GM19324 (cell line): ENCODE measurements around the gene EDDM13.
"Not testable (repeated sequence)": the region's sequence is repeated elsewhere in the genome, so short reads cannot be mapped to it uniquely, and the experiment has no call there.

Experiments
- ATAC-seq: cut with Tn5 transposase; IDR thresholded peaks from one replicate; pipeline ENCODE4 v1.9.1; 2021; ENCODE audit warnings: mild to moderate bottlenecking, moderate library complexity; ENCODE audit not compliant: unreplicated experiment, low FRiP score

EDDM13 gene

GRCh38 chr19:56319991-56320390 lies 47.4 kb downstream of the EDDM13 start:
- no peak for ATAC-seq

DNA sequence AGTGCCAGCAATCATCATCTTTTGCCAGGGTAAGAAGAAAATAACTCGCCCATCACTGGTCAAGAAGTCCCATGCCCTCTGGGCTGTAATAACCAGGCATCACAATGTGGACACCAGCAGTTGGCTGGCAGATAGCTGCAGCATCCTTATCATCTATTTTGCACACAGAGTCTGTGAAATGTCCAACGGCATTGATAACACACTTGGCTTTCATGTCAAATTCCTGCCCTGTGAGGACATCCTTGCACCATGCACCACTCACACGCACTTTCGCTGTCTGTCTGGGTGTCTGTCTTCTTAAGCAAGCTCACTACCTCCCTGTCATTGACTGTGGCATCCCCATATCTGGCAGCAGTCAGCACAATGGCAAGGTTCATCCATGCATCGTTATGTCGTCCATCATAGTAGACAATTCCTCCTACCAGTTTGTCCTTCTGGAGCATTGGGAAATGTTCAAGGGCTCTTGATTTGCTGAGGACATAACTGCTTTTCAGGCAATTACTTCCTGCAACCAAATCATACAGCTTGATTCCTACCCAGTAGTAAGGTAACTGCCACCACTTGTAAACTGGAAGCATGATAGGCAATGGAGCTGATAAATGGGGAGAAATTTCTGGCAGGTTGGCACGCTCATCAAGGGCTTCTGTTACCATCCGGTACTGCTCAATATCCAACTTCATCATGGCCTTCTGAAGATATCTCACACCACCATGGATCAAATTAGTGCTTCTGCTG lies 48.9 kb downstream of the EDDM13 start:
- ATAC-seq, result no peak

DNA sequence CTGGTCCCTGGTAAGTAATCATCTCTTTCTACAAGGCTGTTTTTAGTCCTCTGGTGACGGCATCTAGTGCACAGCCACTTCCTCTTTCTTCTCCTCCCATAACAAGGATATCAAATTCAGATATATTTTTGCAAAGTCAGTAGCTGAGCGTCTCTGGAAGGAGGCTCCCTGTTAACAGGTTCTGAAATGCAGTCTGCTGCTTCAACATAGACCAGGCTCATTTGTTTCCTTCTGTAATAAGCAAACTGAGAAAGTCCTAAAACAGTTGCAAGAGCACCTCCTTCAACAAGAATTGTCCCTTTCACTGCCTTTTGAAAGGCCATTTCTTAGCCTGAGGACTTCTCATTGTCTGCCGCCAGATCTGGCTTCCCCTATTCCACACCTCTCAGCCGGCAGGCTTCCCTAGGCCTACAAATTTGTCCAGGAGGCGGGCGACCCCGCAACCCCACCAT lies 49.5 kb downstream of the EDDM13 start:
- no peak for ATAC-seq

DNA sequence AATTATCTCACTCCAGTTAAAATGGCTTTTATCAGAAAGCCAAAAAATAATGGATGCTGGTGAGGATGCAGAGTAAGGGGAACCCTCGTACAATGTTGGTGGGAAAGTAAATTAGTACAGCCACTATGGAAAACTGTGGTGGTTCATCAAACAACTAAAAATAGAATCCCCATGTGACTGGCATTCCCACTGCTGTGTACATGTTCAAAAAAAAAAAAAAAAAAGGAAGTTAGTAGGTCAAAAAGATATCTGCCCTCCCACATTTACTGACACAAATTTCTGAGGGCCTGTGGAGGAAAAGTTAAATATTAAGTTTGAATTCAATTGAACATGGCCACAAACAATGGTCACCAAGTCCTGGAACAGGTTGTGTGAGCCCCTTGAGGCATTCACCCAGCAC lies 51.9 kb downstream of the EDDM13 start:
- ATAC-seq, result no peak

GRCh38 chr19:56332695-56333094 lies 60.1 kb downstream of the EDDM13 start:
- ATAC-seq, result no peak

DNA sequence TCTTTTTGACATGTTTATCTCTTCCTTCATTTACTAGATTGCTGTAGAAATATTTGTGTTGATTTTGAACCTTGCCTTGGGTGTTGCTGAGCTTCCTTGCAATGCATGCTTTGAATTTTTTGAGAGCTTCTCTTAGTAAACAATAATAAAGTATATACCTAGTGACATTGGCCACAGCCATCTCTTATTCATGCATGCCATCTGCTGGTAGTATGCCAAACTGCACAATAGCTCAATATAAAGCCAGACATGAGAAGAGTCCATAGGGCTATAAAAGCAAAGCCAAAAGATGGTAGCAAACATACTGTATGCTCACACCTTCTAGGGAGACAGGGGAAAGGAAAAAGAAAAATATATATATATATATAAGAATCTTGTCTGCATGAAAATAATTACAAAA lies 61.0 kb downstream of the EDDM13 start:
- no peak for ATAC-seq

DNA sequence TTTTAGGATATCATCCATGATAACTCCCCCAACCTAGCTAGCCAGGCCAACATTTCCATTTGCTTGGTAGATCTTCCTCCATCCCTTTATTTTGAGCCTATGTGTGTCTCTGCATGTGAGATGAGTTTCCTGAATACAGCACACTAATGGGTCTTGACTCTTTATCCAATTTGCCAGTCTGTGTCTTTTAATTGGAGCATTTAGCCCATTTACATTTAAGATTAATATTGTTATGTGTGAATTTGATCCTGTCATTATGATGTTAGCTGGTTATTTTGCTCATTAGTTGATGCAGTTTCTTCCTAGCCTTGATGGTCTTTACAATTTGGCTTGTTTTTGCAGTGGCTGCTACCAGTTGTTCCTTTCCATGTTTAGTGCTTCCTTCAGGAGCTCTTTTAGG lies 62.8 kb downstream of the EDDM13 start:
- not testable (repeated sequence) for ATAC-seq

- not testable (repeated sequence) for ATAC-seq
These were observed 64.5 kb downstream of the EDDM13 start for GRCh38 chr19:56337077-56337476.

- ATAC-seq, result not testable (repeated sequence)
These were observed 66.5 kb downstream of the EDDM13 start for GRCh38 chr19:56339031-56339430.

DNA sequence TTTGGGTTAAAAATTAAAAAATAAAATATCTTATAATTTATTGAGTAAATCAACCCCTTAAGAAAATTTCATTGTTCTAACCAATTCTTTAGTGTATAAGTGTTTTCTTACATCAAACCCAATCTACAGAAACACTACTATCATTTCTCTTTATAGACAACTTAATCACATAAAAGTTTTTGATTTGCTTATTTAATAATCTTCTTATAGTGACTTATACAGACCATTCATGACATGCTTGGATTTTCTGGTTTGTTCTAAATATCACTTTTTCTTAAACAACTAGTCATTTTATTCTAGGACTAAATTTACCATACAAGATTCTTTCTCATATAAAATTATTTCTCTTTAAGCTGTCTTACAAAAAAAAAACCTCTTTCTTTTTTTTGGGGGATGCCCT lies 69.4 kb downstream of the EDDM13 start:
- ATAC-seq, result no peak

DNA sequence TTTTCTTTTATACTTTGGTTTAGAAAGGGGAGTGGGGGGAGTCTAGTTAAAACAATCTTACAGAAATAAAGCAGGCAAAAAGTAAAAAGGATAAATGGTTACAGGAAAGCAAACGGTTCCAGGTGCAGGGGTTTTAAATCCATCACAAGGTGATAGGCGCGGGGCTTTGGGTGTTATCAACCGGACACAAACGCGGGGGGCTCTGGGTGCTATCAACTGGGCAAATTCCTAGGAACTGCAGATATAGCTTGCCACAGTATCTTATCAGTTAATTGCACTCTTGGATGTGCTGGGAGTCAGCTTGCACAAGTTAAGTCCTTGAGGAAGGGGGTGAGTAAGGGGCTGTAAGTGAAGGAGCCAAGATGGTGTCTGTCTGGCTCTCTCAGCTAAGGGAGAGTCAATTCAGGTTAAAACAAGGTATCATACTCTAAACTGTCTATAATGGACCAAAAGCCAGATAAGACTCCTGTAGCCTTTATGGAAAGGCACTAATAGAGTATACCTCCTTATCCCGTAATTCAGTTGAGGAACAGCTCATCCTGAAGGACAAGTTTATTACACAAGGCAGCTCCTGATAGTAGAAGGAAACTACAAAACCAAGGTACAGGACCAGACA lies 74.7 kb downstream of the EDDM13 start:
- ATAC-seq, result no peak

DNA sequence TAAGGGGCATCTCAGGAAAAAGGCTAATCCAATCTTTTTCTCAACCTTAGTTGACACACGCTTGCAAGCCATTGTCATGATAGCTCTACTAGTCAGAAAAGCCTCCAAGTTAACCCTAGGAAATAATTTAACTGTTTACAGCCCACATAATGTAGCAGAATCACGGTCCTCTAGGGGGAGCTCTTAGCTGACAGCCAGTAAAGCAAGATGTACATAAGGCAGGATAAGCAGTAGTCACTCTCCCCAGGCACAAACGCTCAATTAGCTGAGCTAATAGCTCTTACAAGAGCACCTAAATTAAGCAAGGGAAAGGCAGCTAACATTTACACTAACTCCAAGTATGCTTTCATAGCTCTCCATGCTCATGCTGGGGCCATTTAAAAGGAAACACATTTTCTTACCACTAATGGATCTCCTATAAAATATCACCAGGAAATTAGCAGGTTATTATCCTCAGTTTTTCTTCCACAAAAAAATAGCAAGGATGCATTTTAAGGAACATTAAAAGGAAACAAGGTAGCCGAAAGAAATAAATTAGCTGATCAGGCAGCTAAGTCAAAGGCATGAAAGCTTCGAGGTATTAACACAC lies 75.8 kb downstream of the EDDM13 start:
- ATAC-seq, result no peak

DNA sequence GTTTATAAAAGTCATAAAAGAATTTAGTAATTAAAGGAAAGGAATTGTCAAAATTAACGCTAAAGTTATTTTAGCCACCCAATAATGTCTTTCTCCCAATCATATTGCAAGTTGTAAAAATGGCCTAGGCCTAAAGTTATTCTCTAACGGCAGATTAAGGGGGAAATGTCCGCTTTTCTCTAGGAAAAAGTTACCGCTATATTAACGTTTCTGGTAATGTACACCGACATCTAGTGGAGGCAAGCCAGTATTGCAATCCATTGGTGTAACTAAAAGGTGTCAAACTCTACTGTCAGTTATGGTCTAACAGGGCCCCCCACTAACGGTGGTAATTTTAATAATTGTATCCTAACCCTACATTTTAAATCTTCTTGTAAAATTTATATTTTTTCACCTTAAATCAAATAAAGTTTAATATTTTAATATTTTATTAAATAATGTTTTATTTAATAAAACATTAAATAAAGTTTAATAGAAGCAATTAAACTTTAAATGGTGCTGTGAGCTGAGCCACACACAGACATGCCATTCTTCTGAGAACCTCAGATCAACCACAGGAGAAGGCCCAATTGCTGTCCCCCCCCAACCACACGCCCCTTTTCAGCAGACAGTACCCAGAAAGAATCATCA lies 78.0 kb downstream of the EDDM13 start:
- ATAC-seq, result no peak

- no peak for ATAC-seq
These were observed 78.7 kb downstream of the EDDM13 start for GRCh38 chr19:56351208-56351607.

DNA sequence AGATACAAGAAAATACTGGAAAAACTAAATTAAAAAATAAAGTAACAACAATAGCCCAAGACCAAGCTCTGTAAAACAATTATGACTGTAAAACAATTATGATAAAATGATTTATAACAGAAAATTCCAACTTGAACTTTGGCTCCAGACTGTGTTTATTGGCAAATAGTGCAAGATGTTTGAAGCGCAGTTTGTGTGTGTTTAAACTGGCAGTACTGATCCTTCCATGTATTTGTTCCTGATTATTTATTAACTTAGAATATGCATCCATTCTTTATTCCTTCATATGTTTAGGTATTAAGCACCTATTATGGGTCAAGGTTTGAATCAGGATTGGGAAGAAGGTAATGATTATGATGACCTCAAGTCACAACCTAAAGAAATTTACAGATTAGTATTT lies 83.0 kb downstream of the EDDM13 start:
- no peak for ATAC-seq

DNA sequence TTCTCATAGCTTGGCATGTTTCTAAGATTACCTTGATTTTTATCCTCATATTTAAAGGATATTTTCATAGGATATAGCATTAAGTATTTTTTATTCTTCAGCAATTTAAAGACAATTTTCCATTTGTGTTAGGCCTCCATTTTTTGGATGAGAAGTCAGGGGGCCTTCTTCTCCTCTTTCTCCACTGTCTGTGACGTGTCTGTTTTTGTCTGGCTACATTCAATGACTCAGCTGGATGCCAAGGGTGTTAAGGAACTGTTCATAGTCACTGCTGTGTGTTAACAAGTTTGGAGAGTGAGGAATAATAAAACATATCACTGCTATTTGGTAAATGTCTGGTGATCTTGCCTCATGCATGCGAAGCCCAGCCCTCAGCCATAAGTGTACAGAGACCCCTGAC lies 84.4 kb downstream of the EDDM13 start:
- ATAC-seq, result no peak
